ENCODE data around the gene NUB1. TPM values are rescaled to one million over a fixed set of nuclear protein-coding genes. Genes with fewer than 3 reads are reported as not detected.

NUB1 gene
- total RNA-seq, 1 experiment from 2014 or later = 48.5 TPM

- TF ChIP-seq CTCF (conservative IDR thresholded peaks at IDR 0.05) = no peak
- no peak overlapping the region for H3K56ac ChIP-seq (ENCODE audit: insufficient read length, low read depth, low read length)
- H2BK15ac ChIP-seq (ENCODE audit: low read depth, low read length) = no peak overlapping the region
- no peak overlapping the region; a peak in 2 of 5 replicates for H3K4me3 Mint-ChIP-seq
- H3K9me3 ChIP-seq (ENCODE audit: control insufficient read depth, low read depth, low read length) = no peaks in the 10 kb centered on the region
- H3K36me3 Mint-ChIP-seq (ENCODE audit: insufficient read depth in 1 of 3, low read depth in 3 of 3) = peaks cover 0 to 3% (median 0%) of the 10 kb centered on the region in 3 experiments; a peak in 2 of 7 replicates
- peak overlapping the region in 1 of 3 experiments; percentile 63; a peak in 1 of 7 replicates for H3K27ac Mint-ChIP-seq
- no peak overlapping the region for H2AFZ ChIP-seq (ENCODE audit: low read length)
- H3K4ac ChIP-seq (ENCODE audit: low read depth, low read length) = no peak overlapping the region
- WGBS (ENCODE audit: extremely low coverage, insufficient read length, low lambda C conversion rate) = no CpG with 5 or more reads among the region's 4 CpGs
- H3K79me2 ChIP-seq (ENCODE audit: insufficient read depth, low read length) = no peaks in the 10 kb centered on the region
- no peak overlapping the region for H3T11ph ChIP-seq (ENCODE audit: low read length)
- H2BK5ac ChIP-seq (ENCODE audit: insufficient read length, low read length) = no peak overlapping the region
- no peak overlapping the region for H3K14ac ChIP-seq (ENCODE audit: insufficient read depth, low read length)
- H3K4me1 ChIP-seq (ENCODE audit: insufficient read depth, low read length) = peaks cover 12% of the 10 kb centered on the region; the same call in 1 of the 2 replicates
- no peak overlapping the region for H3K9ac ChIP-seq (ENCODE audit: extremely low read depth, insufficient read length, low read length)
- no peaks in the 10 kb centered on the region for H4K20me1 ChIP-seq (ENCODE audit: control insufficient read depth, insufficient read depth, insufficient read length)
- H3K4me1 Mint-ChIP-seq = peaks cover 34 to 36% of the 10 kb centered on the region in 2 experiments
- H3K27me3 ChIP-seq (ENCODE audit: insufficient read depth, low read length) = peaks cover 8% of the 10 kb centered on the region; the same call in 1 of the 2 replicates
- peaks cover 82% of the 10 kb centered on the region for H3K27me3 Mint-ChIP-seq (ENCODE audit: low read depth)
- H2AK5ac ChIP-seq (ENCODE audit: insufficient read length, low read length) = no peak overlapping the region
- H3K18ac ChIP-seq (ENCODE audit: insufficient read length, low read depth, low read length) = no peak overlapping the region
- peaks cover 25% of the 10 kb centered on the region for H3K23me2 ChIP-seq (ENCODE audit: insufficient read length, low read depth, low read length, poor library complexity, severe bottlenecking)
- H4K5ac ChIP-seq (ENCODE audit: insufficient read length, low read depth, low read length) = no peak overlapping the region
- no peak overlapping the region for H2BK12ac ChIP-seq (ENCODE audit: insufficient read length, low read depth, low read length)
- H3K23ac ChIP-seq (ENCODE audit: insufficient read length, low read depth, low read length) = no peak overlapping the region
- no peak overlapping the region for H2BK120ac ChIP-seq (ENCODE audit: low read depth, low read length, poor library complexity, severe bottlenecking)
- H3K9me3 Mint-ChIP-seq = peaks cover 0 to 3% of the 10 kb centered on the region in 2 experiments; a peak in 1 of 5 replicates
- DNase-seq = no peak
- no peak overlapping the region for H3K4me2 ChIP-seq (ENCODE audit: insufficient read depth, insufficient read length, low read length)
- no peak overlapping the region for H2BK20ac ChIP-seq (ENCODE audit: low read depth, low read length, poor library complexity, severe bottlenecking)
- H4K91ac ChIP-seq (ENCODE audit: insufficient read length, low read depth, low read length) = no peak overlapping the region
- no peaks in the 10 kb centered on the region for H3K79me1 ChIP-seq (ENCODE audit: insufficient read depth, low read depth, low read length, poor library complexity, severe bottlenecking)
- H4K8ac ChIP-seq (replicated peaks; ENCODE audit: insufficient read length, low read depth, low read length) = no peak overlapping the region
- H3K27ac ChIP-seq (ENCODE audit: insufficient read length, low read depth, low read length) = no peak overlapping the region
These were observed 70.7 kb downstream of the NUB1 start for GRCh38 chr7:151412318-151412717.
